Transverse colon (tissue), 3 donors: ENCODE data around the gene DBNL.

Experiments used
- POLR2A ChIP-seq: fragments of 450-650 bp; IDR thresholded peaks from one replicate; pipeline ENCODE4 v1.6.1; 2016; ENCODE audit warnings: antibody characterized with exemption, mild to moderate bottlenecking, moderate library complexity
- TF ChIP-seq, protein P1 (sequence below), 5 experiments: fragments of 200-600 bp in 3 of 5; fragments of 450-650 bp in 2 of 5; sonication (generic) in 3 of 5; IDR thresholded peaks; 1 replicate in 2 of 5; 2 replicates in 3 of 5; pipeline ENCODE4 v1.5.1; 2016 to 2017; ENCODE audit warnings: antibody characterized with exemption in 5 of 5, inconsistent platforms in 3 of 5, mild to moderate bottlenecking in 2 of 5, moderate library complexity in 1 of 5

DNA sequence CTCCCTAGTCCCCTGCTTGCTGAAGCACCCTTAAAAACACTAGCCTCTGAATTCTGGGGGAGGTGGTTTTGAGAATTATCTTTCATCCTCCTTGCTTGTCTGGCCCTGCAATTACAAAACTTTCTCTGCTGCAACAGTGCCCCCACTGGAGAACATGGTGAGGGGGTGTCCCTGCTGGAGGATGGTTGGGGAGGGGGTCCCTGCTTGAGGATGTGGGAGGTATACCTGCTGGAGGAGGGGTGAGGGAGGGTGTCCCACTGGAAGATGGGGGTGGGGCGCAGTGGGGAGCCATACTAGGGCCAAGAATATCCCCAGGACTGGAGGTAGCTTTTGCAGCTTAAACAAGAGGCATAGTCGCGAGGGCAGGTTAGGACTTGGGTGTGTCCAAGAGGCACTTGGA is 41.0 kb downstream of the DBNL start:
- no peak for TF ChIP-seq POLR2A
- TF ChIP-seq, protein P1, sequence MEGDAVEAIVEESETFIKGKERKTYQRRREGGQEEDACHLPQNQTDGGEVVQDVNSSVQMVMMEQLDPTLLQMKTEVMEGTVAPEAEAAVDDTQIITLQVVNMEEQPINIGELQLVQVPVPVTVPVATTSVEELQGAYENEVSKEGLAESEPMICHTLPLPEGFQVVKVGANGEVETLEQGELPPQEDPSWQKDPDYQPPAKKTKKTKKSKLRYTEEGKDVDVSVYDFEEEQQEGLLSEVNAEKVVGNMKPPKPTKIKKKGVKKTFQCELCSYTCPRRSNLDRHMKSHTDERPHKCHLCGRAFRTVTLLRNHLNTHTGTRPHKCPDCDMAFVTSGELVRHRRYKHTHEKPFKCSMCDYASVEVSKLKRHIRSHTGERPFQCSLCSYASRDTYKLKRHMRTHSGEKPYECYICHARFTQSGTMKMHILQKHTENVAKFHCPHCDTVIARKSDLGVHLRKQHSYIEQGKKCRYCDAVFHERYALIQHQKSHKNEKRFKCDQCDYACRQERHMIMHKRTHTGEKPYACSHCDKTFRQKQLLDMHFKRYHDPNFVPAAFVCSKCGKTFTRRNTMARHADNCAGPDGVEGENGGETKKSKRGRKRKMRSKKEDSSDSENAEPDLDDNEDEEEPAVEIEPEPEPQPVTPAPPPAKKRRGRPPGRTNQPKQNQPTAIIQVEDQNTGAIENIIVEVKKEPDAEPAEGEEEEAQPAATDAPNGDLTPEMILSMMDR (IDR thresholded peaks at IDR 0.05) = no peak
